ENCODE data around the gene GJD4.

- TF ChIP-seq CTCF (IDR thresholded peaks at IDR 0.05; ENCODE audit: low read depth, low read length, missing input control), result no peak
- TF ChIP-seq SP1 (IDR thresholded peaks at IDR 0.05), result no peak
- TF ChIP-seq RXRA (IDR thresholded peaks at IDR 0.05), result no peak
- TF ChIP-seq TAF1 (conservative IDR thresholded peaks at IDR 0.05), result no peak
- no peak for TF ChIP-seq FOXA1 (IDR thresholded peaks at IDR 0.05)
- no peak for TF ChIP-seq REST (IDR thresholded peaks at IDR 0.05)
- no peak for TF ChIP-seq ZBTB33 (IDR thresholded peaks at IDR 0.05)
- no peak for TF ChIP-seq YY1 (IDR thresholded peaks at IDR 0.05)
- TF ChIP-seq JUND (IDR thresholded peaks at IDR 0.05), result no peak
- TF ChIP-seq RAD21 (IDR thresholded peaks at IDR 0.05), result no peak
- TF ChIP-seq NR2F2 (IDR thresholded peaks at IDR 0.05), result no peak
- TF ChIP-seq ATF3 (IDR thresholded peaks at IDR 0.05), result no peak
These were observed 45.8 kb downstream of the GJD4 start for GRCh38 chr10:35650894-35651293.
